ENCODE measurements around the gene SF3B4. TPM values are rescaled to one million over a fixed set of nuclear protein-coding genes. Genes with fewer than 3 reads are reported as not detected.

SF3B4 gene
- total and polyA plus RNA-seq, 2 donors, result 16.8 to 54.0 TPM

Other genes starting within 250 kb of the SF3B4 start
- gene FCGR1A, start 145.1 kb downstream of the SF3B4 start, total RNA-seq, result 10.4 TPM
- gene FCGR1A, start 145.1 kb downstream of the SF3B4 start, polyA plus RNA-seq, result 10.2 TPM
- 11.4 TPM for gene BOLA1, start 28.2 kb downstream of the SF3B4 start, total RNA-seq
- 34.2 TPM for gene BOLA1, start 28.2 kb downstream of the SF3B4 start, polyA plus RNA-seq
- gene SV2A, start 10.0 kb downstream of the SF3B4 start, total RNA-seq, result 5.5 TPM
- gene SV2A, start 10.0 kb downstream of the SF3B4 start, polyA plus RNA-seq, result 7.3 TPM
- gene MTMR11, start 9.1 kb upstream of the SF3B4 start, total RNA-seq, result 20.9 TPM
- 15.2 TPM for gene MTMR11, start 9.1 kb upstream of the SF3B4 start, polyA plus RNA-seq
- gene OTUD7B, start 82.9 kb upstream of the SF3B4 start, total RNA-seq, result 20.9 TPM
- 9.2 TPM for gene OTUD7B, start 82.9 kb upstream of the SF3B4 start, polyA plus RNA-seq
- 102 TPM for gene VPS45, start 140.0 kb upstream of the SF3B4 start, total RNA-seq
- 28.8 TPM for gene VPS45, start 140.0 kb upstream of the SF3B4 start, polyA plus RNA-seq
- gene PLEKHO1, start 222.1 kb upstream of the SF3B4 start, total RNA-seq, result 49.9 TPM
- gene PLEKHO1, start 222.1 kb upstream of the SF3B4 start, polyA plus RNA-seq, result 207 TPM